Keratinocyte (primary cell): ENCODE data around the gene CYP1A2. TPM values are rescaled to one million over a fixed set of nuclear protein-coding genes. Genes with fewer than 3 reads are reported as not detected.

ENCODE experiments used
- DNase-seq: peaks from one replicate; pipeline ENCODE4 v3.0.0-alpha.2; 2011; ENCODE audit warnings: low read depth, missing footprints, low spot score
- FAIRE-seq: peaks from 2 replicates; lab custom pipeline; 2011; peaks lifted over from hg19 to GRCh38; lab: Jason Lieb, UNC
- H2AFZ ChIP-seq: 2 replicates; pipeline ENCODE4 v1.6.0; 2012; ENCODE audit warnings: low read length, control low read depth, inconsistent platforms; ENCODE audit not compliant: control insufficient read depth
- H3K27ac ChIP-seq: 2 replicates; pipeline ENCODE4 v1.5.1; 2011; ENCODE audit warnings: low read length; ENCODE audit not compliant: control insufficient read depth, insufficient read depth
- H3K27me3 ChIP-seq: 3 replicates; pipeline ENCODE4 v1.6.0; 2011; ENCODE audit warnings: low read length; ENCODE audit not compliant: control insufficient read depth, insufficient read depth; ENCODE audit errors: extremely low read depth
- H3K36me3 ChIP-seq, 2 experiments: 2 replicates in 1 of 2; 3 replicates in 1 of 2; pipeline ENCODE4 v1.5.1; 2011; ENCODE audit warnings: low read length in 2 of 2, mild to moderate bottlenecking in 1 of 2; ENCODE audit not compliant: control insufficient read depth in 2 of 2, insufficient read depth in 2 of 2; ENCODE audit errors: extremely low read depth in 1 of 2
- H3K4me1 ChIP-seq: 3 replicates; pipeline ENCODE4 v1.5.1; 2011; ENCODE audit warnings: low read length; ENCODE audit not compliant: control insufficient read depth, insufficient read depth; ENCODE audit errors: extremely low read depth
- H3K4me2 ChIP-seq: 3 replicates; pipeline ENCODE4 v1.6.0; 2011; ENCODE audit warnings: low read depth, low read length; ENCODE audit not compliant: control insufficient read depth, insufficient read depth; ENCODE audit errors: extremely low read depth
- H3K4me3 ChIP-seq, 3 experiments: fragments of 200-600 bp in 1 of 3; sonication (generic) in 1 of 3; 2 replicates in 2 of 3; 3 replicates in 1 of 3; pipeline ENCODE4 v1.5.1; 2011 to 2016; ENCODE audit warnings: low read length in 3 of 3, mild to moderate bottlenecking in 3 of 3, control low read depth in 2 of 3, inconsistent platforms in 1 of 3, low read depth in 1 of 3, mixed read lengths in 1 of 3, mixed run types in 1 of 3, moderate library complexity in 1 of 3; ENCODE audit not compliant: control insufficient read depth in 2 of 3, insufficient read depth in 2 of 3; ENCODE audit errors: extremely low read depth in 1 of 3
- H3K79me2 ChIP-seq: 2 replicates; pipeline ENCODE4 v1.6.0; 2012; ENCODE audit warnings: low read length; ENCODE audit not compliant: control insufficient read depth, insufficient read depth
- H3K9ac ChIP-seq: 3 replicates; pipeline ENCODE4 v1.6.0; 2011; ENCODE audit warnings: low read length; ENCODE audit not compliant: control insufficient read depth, insufficient read depth; ENCODE audit errors: extremely low read depth
- H3K9me1 ChIP-seq: 3 replicates; pipeline ENCODE4 v1.6.0; 2011; ENCODE audit warnings: low read length; ENCODE audit not compliant: control insufficient read depth, insufficient read depth; ENCODE audit errors: extremely low read depth
- H3K9me3 ChIP-seq: 2 replicates; pipeline ENCODE4 v1.5.1; 2012; ENCODE audit warnings: low read depth, low read length; ENCODE audit not compliant: control insufficient read depth
- H4K20me1 ChIP-seq: 3 replicates; pipeline ENCODE4 v1.6.0; 2011; ENCODE audit warnings: low read length; ENCODE audit not compliant: control insufficient read depth, insufficient read depth; ENCODE audit errors: extremely low read depth
- EZH2 ChIP-seq: IDR thresholded peaks from one replicate; pipeline ENCODE4 v1.6.1; 2012; ENCODE audit warnings: inconsistent platforms, mild to moderate bottlenecking, low read length, moderate library complexity
- dilution Hi-C: fragments of 300-500 bp; cut with MboI; formaldehyde crosslinking; loops from one replicate; pipeline ENCODE4 v1.7.0; 2020; ENCODE audit warnings: low sequenced_read_pairs; ENCODE audit not compliant: extremely low pct_ligation_motif_present
- polyA plus RNA-seq, 5 experiments: library from polyadenylated mRNA; depleted of rRNA in 3 of 5; stranded (reverse) in 3 of 5; stranded (forward) in 1 of 5; unstranded in 1 of 5; fragments of >200 nt; gene quantifications; 1 replicate in 1 of 5; 2 replicates in 3 of 5; 3 replicates in 1 of 5; pipeline versions ENCODE4 v1.2.1 to v1.2.3, GENCODE V29; 2011 to 2012; ENCODE audit warnings: missing spikeins in 2 of 5, low read depth in 1 of 5, low replicate concordance in 1 of 5
- TF ChIP-seq, protein P1 (sequence below), 3 experiments: IDR thresholded peaks in 1 of 3; conservative IDR thresholded peaks in 1 of 3; optimal IDR thresholded peaks in 1 of 3; 2 replicates in 2 of 3; 3 replicates in 1 of 3; pipeline versions ENCODE3 to v1.5.1; 2011; ENCODE audit warnings: low read length in 3 of 3, mild to moderate bottlenecking in 3 of 3, moderate library complexity in 2 of 3, control low read depth in 1 of 3, inconsistent platforms in 1 of 3; ENCODE audit not compliant: insufficient read depth in 2 of 3; ENCODE audit errors: extremely low read depth in 1 of 3

Gene CYP1A2
- polyA plus RNA-seq, 1 donor (not counting 4 experiments of a cell fraction or from before 2014, with no cell fraction given), result 0.04 TPM

GRCh38 chr15:74773329-74773728, 24.7 kb downstream of the CYP1A2 start:
- no peak for FAIRE-seq
- Histone ChIP-seq H2AFZ (peak overlapping the region; percentile 37), H3K27me3 (peaks cover 14% of the 10 kb centered on the region), H4K20me1 (no peaks in the 10 kb centered on the region), H3K4me1 (peaks cover 7% of the 10 kb centered on the region), H3K4me2 (no peak overlapping the region), H3K36me3 (no peaks in the 10 kb centered on the region), H3K79me2 (no peaks in the 10 kb centered on the region), H3K4me3 (no peak overlapping the region), H3K9me3 (no peaks in the 10 kb centered on the region), H3K9me1 (no peaks in the 10 kb centered on the region), H3K27ac (no peak overlapping the region), H3K9ac (no peak overlapping the region)
- dilution Hi-C loops, result loop anchor here (10.0 kb wide), 1 partner anchor 129 kb away; no protein-coding TSS in a partner anchor
- no peak for DNase-seq
- TF ChIP-seq, protein P1, sequence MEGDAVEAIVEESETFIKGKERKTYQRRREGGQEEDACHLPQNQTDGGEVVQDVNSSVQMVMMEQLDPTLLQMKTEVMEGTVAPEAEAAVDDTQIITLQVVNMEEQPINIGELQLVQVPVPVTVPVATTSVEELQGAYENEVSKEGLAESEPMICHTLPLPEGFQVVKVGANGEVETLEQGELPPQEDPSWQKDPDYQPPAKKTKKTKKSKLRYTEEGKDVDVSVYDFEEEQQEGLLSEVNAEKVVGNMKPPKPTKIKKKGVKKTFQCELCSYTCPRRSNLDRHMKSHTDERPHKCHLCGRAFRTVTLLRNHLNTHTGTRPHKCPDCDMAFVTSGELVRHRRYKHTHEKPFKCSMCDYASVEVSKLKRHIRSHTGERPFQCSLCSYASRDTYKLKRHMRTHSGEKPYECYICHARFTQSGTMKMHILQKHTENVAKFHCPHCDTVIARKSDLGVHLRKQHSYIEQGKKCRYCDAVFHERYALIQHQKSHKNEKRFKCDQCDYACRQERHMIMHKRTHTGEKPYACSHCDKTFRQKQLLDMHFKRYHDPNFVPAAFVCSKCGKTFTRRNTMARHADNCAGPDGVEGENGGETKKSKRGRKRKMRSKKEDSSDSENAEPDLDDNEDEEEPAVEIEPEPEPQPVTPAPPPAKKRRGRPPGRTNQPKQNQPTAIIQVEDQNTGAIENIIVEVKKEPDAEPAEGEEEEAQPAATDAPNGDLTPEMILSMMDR (optimal IDR thresholded peaks at IDR 0.05 in 1 of 3, IDR thresholded peaks at IDR 0.05 in 1 of 3, conservative IDR thresholded peaks at IDR 0.05 in 1 of 3; ENCODE audit: extremely low read depth in 1 of 3, insufficient read depth in 2 of 3, low read length in 3 of 3), result no peak
- TF ChIP-seq EZH2, result no peak

DNA sequence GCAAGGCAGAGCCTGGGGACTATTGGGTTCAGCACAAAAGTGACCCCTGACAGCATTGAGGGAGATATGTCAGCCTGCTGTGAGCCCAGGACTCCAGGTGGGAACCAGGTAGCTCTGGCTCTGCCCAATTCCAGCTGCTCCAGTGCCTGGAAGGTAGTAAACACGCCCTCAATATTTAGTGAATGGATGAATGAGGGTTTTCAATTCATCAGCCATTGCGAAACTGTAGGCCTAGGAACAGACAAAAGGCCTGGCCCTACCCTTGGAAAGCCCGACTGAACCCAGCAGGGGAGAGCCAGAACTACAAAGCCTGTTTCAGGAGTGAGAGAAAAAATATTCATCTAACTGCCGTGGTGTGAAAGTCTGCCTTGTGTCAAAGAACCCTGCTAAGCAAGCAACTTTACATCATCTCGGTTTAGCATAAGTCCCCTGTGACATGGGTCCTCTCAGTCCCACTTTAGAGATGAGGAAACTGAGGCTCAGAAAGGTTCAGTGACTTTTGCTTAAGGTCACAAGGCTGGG, 25.1 kb downstream of the CYP1A2 start:
- no peak overlapping the region for H3K9ac ChIP-seq
- no peaks in the 10 kb centered on the region for H3K9me1 ChIP-seq
- H3K4me3 ChIP-seq, result no peak overlapping the region
- dilution Hi-C loops, result loop anchor here (10.0 kb wide), 1 partner anchor 129 kb away; no protein-coding TSS in a partner anchor
- DNase-seq (no peak), FAIRE-seq (no peak)
- H3K4me1 ChIP-seq, result peaks cover 7% of the 10 kb centered on the region
- TF ChIP-seq, protein P1 (optimal IDR thresholded peaks at IDR 0.05 in 1 of 3, IDR thresholded peaks at IDR 0.05 in 1 of 3, conservative IDR thresholded peaks at IDR 0.05 in 1 of 3; ENCODE audit: extremely low read depth in 1 of 3, insufficient read depth in 2 of 3, low read length in 3 of 3), result no peak
- TF ChIP-seq EZH2, result no peak
- no peak overlapping the region for H3K27ac ChIP-seq
- H3K9me3 ChIP-seq, result no peaks in the 10 kb centered on the region
- no peaks in the 10 kb centered on the region for H3K79me2 ChIP-seq
- H3K4me2 ChIP-seq, result no peak overlapping the region
- no peaks in the 10 kb centered on the region for H3K36me3 ChIP-seq
- H2AFZ ChIP-seq, result peak overlapping the region; percentile 37
- no peaks in the 10 kb centered on the region for H4K20me1 ChIP-seq
- H3K27me3 ChIP-seq, result peaks cover 14% of the 10 kb centered on the region
